Measurements from ENCODE around the gene DCHS1. TPM values are rescaled to one million over a fixed set of nuclear protein-coding genes. Genes with fewer than 3 reads are reported as not detected.

DCHS1 gene
- total and polyA plus RNA-seq, 4 experiments from 2014 or later, result 0.47 to 6.7 (median 4.4) TPM

- Mint-ChIP-seq H3K27ac (peak overlapping the region in 4 of 7 donors; percentile 18 to 90 (median 72)), H3K4me3 (peak overlapping the region in 6 of 8 donors; percentile 48 to 84 (median 77)), H3K36me3 (peaks cover 0 to 3% of the 10 kb centered on the region in 2 donors), H3K27me3 (no peaks in the 10 kb centered on the region), H3K4me1 (peaks cover 46 to 70% (median 56%) of the 10 kb centered on the region in 4 donors), H3K9me3 (peaks cover 0 to 3% (median 0%) of the 10 kb centered on the region in 8 donors)
- H3K4me1 ChIP-seq (ENCODE audit: insufficient read depth, low read length), result peaks cover 59% of the 10 kb centered on the region
- intact Hi-C loops (cut with micrococcal nuclease), result no loop called here
- no peaks in the 10 kb centered on the region for H3K9me3 ChIP-seq (ENCODE audit: control insufficient read depth in 1 of 2, low read length in 2 of 2)
- H3K36me3 ChIP-seq (ENCODE audit: insufficient read depth, low read length), result no peaks in the 10 kb centered on the region
- no peak overlapping the region for H3K4me3 ChIP-seq (ENCODE audit: low read length in 2 of 2)
- ChIA-PET POLR2A (ENCODE audit: partially characterized antibody) (interaction anchor here (0.5 to 6.1 kb wide), 8 partner anchors 9 to 146 kb away, joined by 3 to 55 read pairs (median 10); partner anchors contain the start of genes ILK, MRPL17, RRP8 and TAF10), CTCF (ENCODE audit: partially characterized antibody) (interaction anchor here (0.7 to 6.6 kb wide), 7 partner anchors 9 to 234 kb away, joined by 3 to 64 read pairs (median 9); partner anchors contain the start of genes HPX, MRPL17, TAF10 and TPP1)
- H3K27ac ChIP-seq (ENCODE audit: low read depth, low read length), result no peak overlapping the region
- no peaks in the 10 kb centered on the region for H3K27me3 ChIP-seq (ENCODE audit: insufficient read depth, low read length)
- DNase-seq, result no peak
Observed at GRCh38 chr11:6674219-6674597, 18.6 kb upstream of the DCHS1 start.

- Histone ChIP-seq H3K36me3 (ENCODE audit: insufficient read depth, low read length) (no peaks in the 10 kb centered on the region), H3K4me1 (ENCODE audit: insufficient read depth, low read length) (peaks cover 64% of the 10 kb centered on the region), H3K27me3 (ENCODE audit: insufficient read depth, low read length) (no peaks in the 10 kb centered on the region), H3K9me3 (ENCODE audit: control insufficient read depth in 1 of 2, low read length in 2 of 2) (no peaks in the 10 kb centered on the region), H3K4me3 (ENCODE audit: low read length in 2 of 2) (no peak overlapping the region), H3K27ac (ENCODE audit: low read depth, low read length) (no peak overlapping the region)
- peak overlapping the region in 6 of 7 donors; percentile 18 to 90 (median 67) for H3K27ac Mint-ChIP-seq
- H3K4me1 Mint-ChIP-seq, result peaks cover 47 to 70% (median 55%) of the 10 kb centered on the region in 4 donors
- peak overlapping the region in 7 of 8 donors; percentile 43 to 84 (median 75) for H3K4me3 Mint-ChIP-seq
- peaks cover 0 to 3% (median 0%) of the 10 kb centered on the region in 8 donors for H3K9me3 Mint-ChIP-seq
- ChIA-PET CTCF (ENCODE audit: partially characterized antibody) (interaction anchor here (0.7 to 6.6 kb wide), 7 partner anchors 9 to 233 kb away, joined by 3 to 64 read pairs (median 9); partner anchors contain the start of genes HPX, MRPL17, TAF10 and TPP1), POLR2A (ENCODE audit: partially characterized antibody) (interaction anchor here (0.5 to 6.1 kb wide), 13 partner anchors 9 to 146 kb away, joined by 3 to 55 read pairs (median 5); partner anchors contain the start of genes ILK, MRPL17, RRP8 and TAF10)
- intact Hi-C loops (cut with micrococcal nuclease), result no loop called here
- H3K36me3 Mint-ChIP-seq, result no peaks in the 10 kb centered on the region
- no peak for DNase-seq
- H3K27me3 Mint-ChIP-seq, result no peaks in the 10 kb centered on the region
Observed at GRCh38 chr11:6673523-6674218, 18.1 kb upstream of the DCHS1 start.

GRCh38 chr11:6671991-6672390 is 16.4 kb upstream of the DCHS1 start:
- H3K4me3 Mint-ChIP-seq, result peak overlapping the region in 6 of 8 donors; percentile 5 to 78 (median 56)
- H3K27me3 ChIP-seq (ENCODE audit: insufficient read depth, low read length), result no peaks in the 10 kb centered on the region
- peak overlapping the region in 4 of 7 donors; percentile 36 to 73 (median 66) for H3K27ac Mint-ChIP-seq
- H3K27me3 Mint-ChIP-seq, result no peaks in the 10 kb centered on the region
- intact Hi-C loops (cut with micrococcal nuclease), result no loop called here
- DNase-seq, result no peak
- H3K27ac ChIP-seq (ENCODE audit: low read depth, low read length), result no peak overlapping the region
- peaks cover 0 to 3% (median 0%) of the 10 kb centered on the region in 8 donors for H3K9me3 Mint-ChIP-seq
- CTCF ChIA-PET (ENCODE audit: partially characterized antibody), result interaction anchor here (0.8 to 6.6 kb wide), 9 partner anchors 11 to 143 kb away, joined by 3 to 64 read pairs (median 7); partner anchors contain the start of genes ILK, MRPL17, TAF10 and TPP1
- H3K4me3 ChIP-seq (ENCODE audit: low read length in 2 of 2), result no peak overlapping the region
- H3K36me3 Mint-ChIP-seq, result no peaks in the 10 kb centered on the region
- H3K4me1 Mint-ChIP-seq, result peaks cover 52 to 87% (median 67%) of the 10 kb centered on the region in 4 donors
- H3K4me1 ChIP-seq (ENCODE audit: insufficient read depth, low read length), result peaks cover 81% of the 10 kb centered on the region
- POLR2A ChIA-PET (ENCODE audit: partially characterized antibody), result interaction anchor here (1.0 to 6.1 kb wide), 13 partner anchors 8 to 263 kb away, joined by 3 to 55 read pairs (median 5); partner anchors contain the start of genes MRPL17, TAF10 and TPP1
- H3K9me3 ChIP-seq (ENCODE audit: control insufficient read depth in 1 of 2, low read length in 2 of 2), result no peaks in the 10 kb centered on the region
- H3K36me3 ChIP-seq (ENCODE audit: insufficient read depth, low read length), result no peaks in the 10 kb centered on the region

- Mint-ChIP-seq H3K4me1 (peaks cover 57 to 95% (median 72%) of the 10 kb centered on the region in 4 donors), H3K9me3 (peaks cover 0 to 3% (median 0%) of the 10 kb centered on the region in 8 donors), H3K36me3 (no peaks in the 10 kb centered on the region), H3K27ac (peak overlapping the region; percentile 18 to 87 (median 77)), H3K4me3 (peak overlapping the region in 7 of 8 donors; percentile 60 to 89 (median 68)), H3K27me3 (no peaks in the 10 kb centered on the region)
- intact Hi-C loops (cut with micrococcal nuclease), result loop anchor here (1.0 kb wide), 1 partner anchor 13 kb away; the partner anchor contains the start of gene MRPL17
- Histone ChIP-seq H3K27me3 (ENCODE audit: insufficient read depth, low read length) (no peaks in the 10 kb centered on the region), H3K4me1 (ENCODE audit: insufficient read depth, low read length) (peaks cover 82% of the 10 kb centered on the region), H3K36me3 (ENCODE audit: insufficient read depth, low read length) (no peaks in the 10 kb centered on the region), H3K27ac (ENCODE audit: low read depth, low read length) (no peak overlapping the region), H3K9me3 (ENCODE audit: control insufficient read depth in 1 of 2, low read length in 2 of 2) (no peaks in the 10 kb centered on the region), H3K4me3 (ENCODE audit: low read length in 2 of 2) (no peak overlapping the region)
- DNase-seq, result peak in 4 of 5 donors; percentile 21 to 44 (median 34)
- POLR2A ChIA-PET (ENCODE audit: partially characterized antibody), result interaction anchor here (0.6 to 6.1 kb wide), 10 partner anchors 10 to 264 kb away, joined by 3 to 45 read pairs (median 4); partner anchors contain the start of genes MRPL17, TAF10 and TPP1
- CTCF ChIA-PET (ENCODE audit: partially characterized antibody), result interaction anchor here (1.9 to 6.6 kb wide), 5 partner anchors 13 to 66 kb away, joined by 7 to 64 read pairs (median 28); partner anchors contain the start of genes ILK, MRPL17, TAF10 and TPP1
Observed at GRCh38 chr11:6670202-6670830, 14.7 kb upstream of the DCHS1 start.

GRCh38 chr11:6667733-6668374 is 12.2 kb upstream of the DCHS1 start:
- Mint-ChIP-seq H3K27ac (peak overlapping the region; percentile 11 to 88 (median 74)), H3K4me1 (peaks cover 45 to 87% (median 54%) of the 10 kb centered on the region in 4 donors), H3K9me3 (peaks cover 0 to 3% (median 0%) of the 10 kb centered on the region in 8 donors), H3K4me3 (peak overlapping the region in 7 of 8 donors; percentile 5 to 35 (median 16)), H3K27me3 (no peaks in the 10 kb centered on the region), H3K36me3 (no peaks in the 10 kb centered on the region)
- CTCF ChIA-PET (ENCODE audit: partially characterized antibody), result interaction anchor here (0.7 to 3.2 kb wide), 24 partner anchors 9 to 289 kb away, joined by 3 to 40 read pairs (median 6); partner anchors contain the start of genes ILK, MRPL17, RRP8 and TAF10
- H3K36me3 ChIP-seq (ENCODE audit: insufficient read depth, low read length), result no peaks in the 10 kb centered on the region
- intact Hi-C loops (cut with micrococcal nuclease), result loop anchor here (1.0 to 2.0 kb wide), 5 partner anchors 15 to 137 kb away; partner anchors contain the start of genes MRPL17 and TPP1
- H3K4me1 ChIP-seq (ENCODE audit: insufficient read depth, low read length), result peaks cover 59% of the 10 kb centered on the region
- peak; percentile 48 to 78 (median 54) for DNase-seq
- H3K27me3 ChIP-seq (ENCODE audit: insufficient read depth, low read length), result no peaks in the 10 kb centered on the region
- POLR2A ChIA-PET (ENCODE audit: partially characterized antibody), result interaction anchor here (0.7 to 4.2 kb wide), 14 partner anchors 13 to 289 kb away, joined by 3 to 49 read pairs (median 5); partner anchors contain the start of genes MRPL17, TAF10 and TPP1
- no peak overlapping the region for H3K27ac ChIP-seq (ENCODE audit: low read depth, low read length)
- no peaks in the 10 kb centered on the region for H3K9me3 ChIP-seq (ENCODE audit: control insufficient read depth in 1 of 2, low read length in 2 of 2)
- H3K4me3 ChIP-seq (ENCODE audit: low read length in 2 of 2), result no peak overlapping the region
